Tibial nerve (tissue), 4 donors: Measurements from ENCODE around the gene ZNF813. TPM values are rescaled to one million over a fixed set of nuclear protein-coding genes. Genes with fewer than 3 reads are reported as not detected.
"Not testable (repeated sequence)": the region's sequence is repeated elsewhere in the genome, so short reads cannot be mapped to it uniquely, and the experiment has no call there.

Source experiments
- DNase-seq, 2 donors: peaks; one replicate each; pipeline ENCODE4 v3.0.0-alpha.2; 2019; ENCODE audit warnings: low spot score in 2 of 2
- H3K27ac ChIP-seq, 4 donors: fragments of 200-600 bp; sonication (generic) in 3 of 4; one replicate each; pipeline ENCODE4 v1.5.1; 2017 to 2019; ENCODE audit warnings: mild to moderate bottlenecking in 1 of 4
- H3K27me3 ChIP-seq, 2 donors: fragments of 200-600 bp; sonication (generic) in 1 of 2; one replicate each; pipeline versions ENCODE4 v1.5.1 to v1.6.0; 2017 to 2019
- H3K36me3 ChIP-seq, 3 donors: fragments of 200-600 bp; sonication (generic); one replicate each; pipeline ENCODE4 v1.5.1; 2018 to 2019
- H3K4me1 ChIP-seq, 4 donors: fragments of 200-600 bp; sonication (generic) in 3 of 4; one replicate each; pipeline ENCODE4 v1.5.1; 2017 to 2019
- H3K4me3 ChIP-seq, 4 donors: fragments of 200-600 bp; sonication (generic) in 3 of 4; one replicate each; pipeline ENCODE4 v1.5.1; 2017 to 2019; ENCODE audit warnings: mild to moderate bottlenecking in 1 of 4, moderate library complexity in 1 of 4
- H3K9me3 ChIP-seq, 4 donors: fragments of 200-600 bp; sonication (generic) in 3 of 4; one replicate each; pipeline ENCODE4 v1.5.1; 2017 to 2019
- EP300 ChIP-seq, 2 donors: sonication (generic); formaldehyde crosslinking; IDR thresholded peaks; one replicate each; pipeline ENCODE4 v1.6.1; 2017; ENCODE audit warnings: antibody characterized with exemption in 2 of 2, mild to moderate bottlenecking in 1 of 2
- POLR2A ChIP-seq, 2 donors: fragments of 450-650 bp; IDR thresholded peaks; one replicate each; pipeline ENCODE4 v1.6.1; 2017; ENCODE audit warnings: antibody characterized with exemption in 2 of 2, mild to moderate bottlenecking in 2 of 2, moderate library complexity in 2 of 2
- WGBS, 2 donors: methylation state at CpG; one replicate each; pipeline ENCODE4 v1.1.5; 2018; 5-methylcytosine and 5-hydroxymethylcytosine counted together
- total RNA-seq, 4 donors: library from RNA; depleted of rRNA; stranded (reverse); fragments of >200 nt; gene quantifications; one replicate each; pipeline ENCODE4 v1.1.0, GENCODE V29; 2016
- TF ChIP-seq, protein P1 (sequence below), 5 experiments: fragments of 200-600 bp in 3 of 5; fragments of 450-650 bp in 2 of 5; sonication (generic) in 3 of 5; IDR thresholded peaks; one replicate each; pipeline ENCODE4 v1.5.1; 2016 to 2019; ENCODE audit warnings: antibody characterized with exemption in 5 of 5, mild to moderate bottlenecking in 3 of 5, moderate library complexity in 2 of 5

Gene ZNF813
- total RNA-seq, 4 donors from 2014 or later: 2.5 to 4.9 (median 3.8) TPM

- 93 to 95% methylated on average over 2 of the region's 2 CpGs for WGBS, 2 donors
- Histone ChIP-seq H3K27me3 (no peaks in the 10 kb centered on the region), H3K4me1 (no peaks in the 10 kb centered on the region), H3K9me3 (no peaks in the 10 kb centered on the region), H3K36me3 (no peaks in the 10 kb centered on the region), H3K4me3 (no peak overlapping the region), H3K27ac (no peak overlapping the region)
- no peak for DNase-seq
- TF ChIP-seq, protein P1, sequence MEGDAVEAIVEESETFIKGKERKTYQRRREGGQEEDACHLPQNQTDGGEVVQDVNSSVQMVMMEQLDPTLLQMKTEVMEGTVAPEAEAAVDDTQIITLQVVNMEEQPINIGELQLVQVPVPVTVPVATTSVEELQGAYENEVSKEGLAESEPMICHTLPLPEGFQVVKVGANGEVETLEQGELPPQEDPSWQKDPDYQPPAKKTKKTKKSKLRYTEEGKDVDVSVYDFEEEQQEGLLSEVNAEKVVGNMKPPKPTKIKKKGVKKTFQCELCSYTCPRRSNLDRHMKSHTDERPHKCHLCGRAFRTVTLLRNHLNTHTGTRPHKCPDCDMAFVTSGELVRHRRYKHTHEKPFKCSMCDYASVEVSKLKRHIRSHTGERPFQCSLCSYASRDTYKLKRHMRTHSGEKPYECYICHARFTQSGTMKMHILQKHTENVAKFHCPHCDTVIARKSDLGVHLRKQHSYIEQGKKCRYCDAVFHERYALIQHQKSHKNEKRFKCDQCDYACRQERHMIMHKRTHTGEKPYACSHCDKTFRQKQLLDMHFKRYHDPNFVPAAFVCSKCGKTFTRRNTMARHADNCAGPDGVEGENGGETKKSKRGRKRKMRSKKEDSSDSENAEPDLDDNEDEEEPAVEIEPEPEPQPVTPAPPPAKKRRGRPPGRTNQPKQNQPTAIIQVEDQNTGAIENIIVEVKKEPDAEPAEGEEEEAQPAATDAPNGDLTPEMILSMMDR (IDR thresholded peaks at IDR 0.05): no peak
- TF ChIP-seq EP300 (IDR thresholded peaks at IDR 0.05): no peak
- TF ChIP-seq POLR2A (IDR thresholded peaks at IDR 0.05): no peak
These were observed 43.8 kb downstream of the ZNF813 start for GRCh38 chr19:53511357-53511756.

DNA sequence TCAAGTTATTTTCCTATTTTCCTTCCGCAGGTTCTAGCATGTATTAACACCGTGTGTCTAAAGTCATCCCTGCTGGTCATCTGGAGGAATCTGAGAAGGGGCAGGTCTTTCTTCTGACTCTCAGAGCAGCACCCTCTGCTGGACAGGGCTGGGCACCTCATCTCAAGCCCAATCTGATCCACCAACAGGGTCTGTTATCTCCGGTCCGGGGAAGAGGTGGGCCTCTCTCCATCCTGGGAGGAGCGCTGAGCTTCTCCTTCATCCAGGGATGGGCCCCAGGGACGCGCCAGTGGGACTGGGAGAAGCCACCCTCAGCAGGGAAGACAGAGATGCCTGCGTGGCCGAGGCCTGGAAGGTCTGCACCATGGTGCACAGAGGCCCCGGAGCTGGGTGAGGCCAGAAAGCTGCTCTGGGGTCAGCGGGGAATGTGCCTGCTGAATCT is 44.4 kb downstream of the ZNF813 start:
- DNase-seq: peak; percentile 29 to 69
- no peaks in the 10 kb centered on the region for H3K27me3 ChIP-seq
- TF ChIP-seq, protein P1 (IDR thresholded peaks at IDR 0.05): peak; percentile 46 to 55 (median 48)
- TF ChIP-seq POLR2A (IDR thresholded peaks at IDR 0.05): no peak
- H3K9me3 ChIP-seq: no peaks in the 10 kb centered on the region
- H3K27ac ChIP-seq: no peak overlapping the region
- WGBS, 2 donors: 11 to 36% methylated on average over 8 to 11 of the region's 11 CpGs
- no peak overlapping the region for H3K4me3 ChIP-seq
- H3K4me1 ChIP-seq: no peaks in the 10 kb centered on the region
- no peaks in the 10 kb centered on the region for H3K36me3 ChIP-seq

DNA sequence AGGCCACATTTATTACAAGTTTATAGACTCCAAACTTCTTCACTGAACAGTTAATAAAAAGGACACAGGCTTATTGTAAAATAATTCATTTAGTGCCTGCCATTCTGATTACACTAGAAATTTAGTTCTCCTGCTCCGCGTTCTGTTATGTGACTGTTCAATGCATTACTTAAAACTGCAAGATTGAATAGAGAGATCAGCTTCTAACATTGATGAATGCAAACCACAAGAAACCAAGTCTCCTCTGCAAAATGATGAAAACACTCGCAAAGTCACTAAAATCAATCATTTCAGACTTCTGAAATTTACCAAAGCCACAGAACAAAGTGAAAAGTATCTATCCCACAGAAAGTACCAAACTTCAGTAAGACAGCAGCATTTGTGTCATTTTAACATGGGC is 47.5 kb downstream of the ZNF813 start:
- 89 to 98% methylated on average over 3 of the region's 3 CpGs for WGBS, 2 donors
- not testable (repeated sequence) for DNase-seq, H3K27ac ChIP-seq, H3K27me3 ChIP-seq, H3K9me3 ChIP-seq, H3K4me3 ChIP-seq, H3K4me1 ChIP-seq, H3K36me3 ChIP-seq

DNA sequence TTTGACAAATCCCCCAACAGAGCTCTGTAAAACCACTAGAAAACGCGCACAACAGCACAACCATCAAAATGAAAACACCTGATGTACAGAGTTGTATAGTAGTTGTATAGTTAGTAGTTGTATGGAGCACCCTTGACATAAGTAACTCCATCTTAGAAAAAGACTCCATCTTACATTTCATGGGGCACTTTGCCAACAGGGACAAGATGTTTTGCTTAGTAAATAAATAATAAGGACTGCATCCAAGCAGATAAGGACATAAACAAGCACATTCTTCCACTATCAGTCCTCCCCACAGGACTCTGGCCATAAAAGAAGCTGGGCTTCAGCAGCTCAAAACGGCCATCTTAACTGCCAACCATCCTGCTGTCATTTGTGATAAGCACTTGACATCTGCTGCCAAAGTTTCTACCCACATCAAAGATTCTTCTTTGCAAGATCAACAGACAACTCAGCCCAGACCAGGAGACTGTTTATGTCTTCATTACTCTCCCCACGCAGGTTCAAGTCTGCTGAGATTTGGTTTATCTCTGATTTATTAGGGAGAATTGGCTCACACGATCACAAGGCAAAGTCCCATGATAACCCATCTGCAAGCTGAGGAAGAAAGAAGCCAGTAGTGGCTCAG is 49.7 kb downstream of the ZNF813 start:
- H3K4me3 ChIP-seq: no peak overlapping the region
- DNase-seq: no peak
- H3K27ac ChIP-seq: no peak overlapping the region
- 57 to 67% methylated on average over 5 of the region's 5 CpGs for WGBS, 2 donors
- peaks cover 0 to 16% (median 7%) of the 10 kb centered on the region in 4 donors for H3K4me1 ChIP-seq
- peaks cover 0 to 8% (median 0%) of the 10 kb centered on the region in 4 donors for H3K9me3 ChIP-seq
- H3K36me3 ChIP-seq: no peaks in the 10 kb centered on the region
- TF ChIP-seq POLR2A (IDR thresholded peaks at IDR 0.05) (no peak), EP300 (IDR thresholded peaks at IDR 0.05) (no peak)
- TF ChIP-seq, protein P1 (IDR thresholded peaks at IDR 0.05): no peak
- no peaks in the 10 kb centered on the region for H3K27me3 ChIP-seq

- no peaks in the 10 kb centered on the region for H3K27me3 ChIP-seq
- H3K9me3 ChIP-seq: peaks cover 0 to 8% (median 0%) of the 10 kb centered on the region in 4 donors
- H3K27ac ChIP-seq: no peak overlapping the region
- H3K36me3 ChIP-seq: no peaks in the 10 kb centered on the region
- H3K4me3 ChIP-seq: no peak overlapping the region
- peaks cover 0 to 16% (median 7%) of the 10 kb centered on the region in 4 donors for H3K4me1 ChIP-seq
- WGBS, 2 donors: 73 to 80% methylated on average over 4 of the region's 4 CpGs
- DNase-seq: no peak
- TF ChIP-seq, protein P1 (IDR thresholded peaks at IDR 0.05): no peak
- TF ChIP-seq POLR2A (IDR thresholded peaks at IDR 0.05): no peak
- TF ChIP-seq EP300 (IDR thresholded peaks at IDR 0.05): no peak
These were observed 50.6 kb downstream of the ZNF813 start for GRCh38 chr19:53518121-53518520.
